HTERT RPE-1 (cell line): ENCODE results near the gene ECEL1.
"Not testable (repeated sequence)": the region's sequence is repeated elsewhere in the genome, so short reads cannot be mapped to it uniquely, and the experiment has no call there.

Experiments used
- in situ Hi-C: fragments of 300-500 bp; cut with MboI; formaldehyde crosslinking; loops from 4 replicates; pipeline ENCODE4 v1.14.3; 2020; ENCODE audit warnings: low sequenced_read_pairs

ECEL1 gene, protein sequence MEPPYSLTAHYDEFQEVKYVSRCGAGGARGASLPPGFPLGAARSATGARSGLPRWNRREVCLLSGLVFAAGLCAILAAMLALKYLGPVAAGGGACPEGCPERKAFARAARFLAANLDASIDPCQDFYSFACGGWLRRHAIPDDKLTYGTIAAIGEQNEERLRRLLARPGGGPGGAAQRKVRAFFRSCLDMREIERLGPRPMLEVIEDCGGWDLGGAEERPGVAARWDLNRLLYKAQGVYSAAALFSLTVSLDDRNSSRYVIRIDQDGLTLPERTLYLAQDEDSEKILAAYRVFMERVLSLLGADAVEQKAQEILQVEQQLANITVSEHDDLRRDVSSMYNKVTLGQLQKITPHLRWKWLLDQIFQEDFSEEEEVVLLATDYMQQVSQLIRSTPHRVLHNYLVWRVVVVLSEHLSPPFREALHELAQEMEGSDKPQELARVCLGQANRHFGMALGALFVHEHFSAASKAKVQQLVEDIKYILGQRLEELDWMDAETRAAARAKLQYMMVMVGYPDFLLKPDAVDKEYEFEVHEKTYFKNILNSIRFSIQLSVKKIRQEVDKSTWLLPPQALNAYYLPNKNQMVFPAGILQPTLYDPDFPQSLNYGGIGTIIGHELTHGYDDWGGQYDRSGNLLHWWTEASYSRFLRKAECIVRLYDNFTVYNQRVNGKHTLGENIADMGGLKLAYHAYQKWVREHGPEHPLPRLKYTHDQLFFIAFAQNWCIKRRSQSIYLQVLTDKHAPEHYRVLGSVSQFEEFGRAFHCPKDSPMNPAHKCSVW

DNA sequence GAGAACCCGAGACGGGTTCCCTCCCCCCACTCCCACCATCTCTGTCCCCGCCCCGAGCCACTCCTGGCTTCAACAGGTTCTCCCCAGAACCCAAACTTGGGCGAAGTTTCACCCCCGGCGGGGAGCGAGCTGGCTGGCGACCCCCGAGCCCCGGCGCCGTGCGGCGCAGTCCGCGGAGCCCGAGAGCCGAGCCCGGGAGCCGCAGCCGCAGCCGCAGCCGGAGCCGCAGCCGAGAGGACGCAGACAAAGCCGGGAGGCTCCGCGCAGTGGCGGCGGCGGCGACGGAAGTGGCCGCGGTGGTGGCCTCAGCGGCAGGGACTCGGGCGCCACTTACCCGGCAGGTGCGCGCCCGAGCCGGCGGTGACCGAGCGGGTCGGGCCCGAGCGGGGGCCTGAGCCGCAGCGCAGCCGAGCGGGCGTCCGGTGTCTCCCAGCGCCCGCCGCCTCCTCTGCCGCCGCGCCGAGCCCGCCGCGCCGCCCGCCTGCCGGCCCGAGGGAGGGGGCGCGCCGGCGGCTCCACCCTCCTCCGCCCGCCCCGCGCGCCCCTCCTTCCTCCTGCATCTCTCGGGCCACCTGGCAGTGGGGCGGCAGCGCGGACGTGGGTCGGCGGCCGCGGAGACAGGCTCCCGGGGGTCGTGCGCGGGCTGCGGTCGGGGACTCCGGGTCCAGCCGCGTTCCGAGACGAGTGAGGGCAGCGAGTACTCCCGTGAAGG, at the start of gene ECEL1:
TSS of gene ECEL1 (minus strand) at position 450 of the 712 bp plus-strand sequence. CDS start 1,181 bp downstream, outside the sequence.
- in situ Hi-C loops: no loop called here

DNA sequence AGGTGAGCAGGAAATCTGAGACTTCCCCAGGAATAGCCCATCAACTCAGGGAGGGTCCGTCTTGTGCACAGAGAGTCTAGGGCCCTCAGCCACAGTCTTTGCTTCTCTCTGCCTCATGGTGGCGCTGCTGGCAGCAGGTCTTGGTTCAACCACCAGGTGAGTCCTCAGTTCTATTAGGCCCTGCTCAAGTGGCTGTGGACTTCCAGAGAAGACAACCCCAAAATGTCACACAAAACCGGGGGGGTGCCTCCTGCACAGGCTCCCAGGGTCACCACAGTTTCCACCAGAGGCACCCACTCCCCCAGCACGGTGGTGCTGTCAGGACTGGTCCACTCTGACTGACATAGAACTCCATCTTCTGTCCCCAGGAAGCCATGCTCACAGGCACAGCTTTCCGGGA, 49.4 kb upstream of the ECEL1 start:
- in situ Hi-C loops: no loop called here

DNA sequence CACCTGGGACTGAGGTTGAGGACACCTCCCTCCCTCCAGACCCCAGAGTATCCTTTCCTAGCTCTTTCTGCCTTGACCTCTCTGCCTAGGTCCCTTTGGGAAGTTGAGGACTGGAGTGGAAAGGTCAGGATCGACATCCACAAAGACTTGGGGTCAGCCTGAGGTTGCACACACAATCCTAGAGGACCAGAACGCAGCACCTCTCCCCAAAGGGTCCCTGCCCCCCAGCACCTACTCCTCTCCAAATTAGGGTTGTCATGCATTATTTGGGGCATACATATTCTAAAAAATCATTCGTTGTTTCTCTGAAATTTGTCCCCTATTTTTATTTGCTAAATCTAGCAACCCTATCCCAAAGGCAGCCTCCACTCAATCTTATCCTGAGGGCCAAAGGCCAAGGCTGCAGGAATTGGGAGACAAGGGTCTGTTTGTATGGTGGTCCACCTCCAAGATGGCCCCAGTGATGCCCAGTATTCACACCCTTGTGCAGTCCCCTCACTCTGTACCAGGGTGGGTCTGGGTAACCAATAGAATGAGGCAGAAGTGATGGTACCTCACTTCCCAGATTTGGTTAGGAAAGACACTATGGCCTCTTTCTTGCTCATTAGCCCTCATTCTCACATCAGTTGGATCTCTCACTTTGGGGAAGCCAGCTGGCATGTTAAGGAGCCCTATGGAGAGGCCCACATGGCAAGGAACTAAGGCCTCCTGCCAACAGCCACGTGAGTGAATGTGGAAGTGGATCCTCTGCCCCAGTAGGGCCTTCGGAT, 48.3 kb upstream of the ECEL1 start:
- in situ Hi-C loops: no loop called here

DNA sequence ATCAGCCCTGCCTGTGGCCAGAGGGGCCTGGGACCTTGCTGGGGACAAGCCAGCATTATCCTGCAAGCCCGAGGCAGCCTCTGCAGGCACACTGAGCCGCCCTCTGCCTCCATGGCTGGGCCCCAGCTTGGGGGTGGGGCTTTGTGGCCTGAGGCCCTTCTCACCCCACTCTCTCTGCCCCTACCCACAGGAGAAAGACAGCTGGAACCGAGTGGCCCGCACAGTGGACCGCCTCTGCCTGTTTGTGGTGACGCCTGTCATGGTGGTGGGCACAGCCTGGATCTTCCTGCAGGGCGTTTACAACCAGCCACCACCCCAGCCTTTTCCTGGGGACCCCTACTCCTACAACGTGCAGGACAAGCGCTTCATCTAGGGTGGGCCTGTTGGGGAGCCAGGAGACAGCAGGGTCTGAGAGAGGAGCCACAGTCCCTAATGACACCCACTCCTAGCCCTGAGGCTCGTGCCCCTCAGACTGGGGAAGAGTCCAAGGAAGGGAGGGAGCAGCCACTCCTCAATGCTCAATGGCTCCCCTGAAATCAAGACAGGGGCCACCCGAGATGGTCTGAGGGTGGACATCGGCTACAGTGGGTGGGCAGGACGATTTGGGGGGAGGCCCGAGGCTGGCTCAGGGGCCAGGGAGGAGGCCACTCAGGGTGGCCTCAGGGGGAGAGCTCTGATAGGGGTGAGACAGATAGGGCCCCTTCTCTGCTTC, 47.5 kb upstream of the ECEL1 start:
- in situ Hi-C loops: no loop called here

DNA sequence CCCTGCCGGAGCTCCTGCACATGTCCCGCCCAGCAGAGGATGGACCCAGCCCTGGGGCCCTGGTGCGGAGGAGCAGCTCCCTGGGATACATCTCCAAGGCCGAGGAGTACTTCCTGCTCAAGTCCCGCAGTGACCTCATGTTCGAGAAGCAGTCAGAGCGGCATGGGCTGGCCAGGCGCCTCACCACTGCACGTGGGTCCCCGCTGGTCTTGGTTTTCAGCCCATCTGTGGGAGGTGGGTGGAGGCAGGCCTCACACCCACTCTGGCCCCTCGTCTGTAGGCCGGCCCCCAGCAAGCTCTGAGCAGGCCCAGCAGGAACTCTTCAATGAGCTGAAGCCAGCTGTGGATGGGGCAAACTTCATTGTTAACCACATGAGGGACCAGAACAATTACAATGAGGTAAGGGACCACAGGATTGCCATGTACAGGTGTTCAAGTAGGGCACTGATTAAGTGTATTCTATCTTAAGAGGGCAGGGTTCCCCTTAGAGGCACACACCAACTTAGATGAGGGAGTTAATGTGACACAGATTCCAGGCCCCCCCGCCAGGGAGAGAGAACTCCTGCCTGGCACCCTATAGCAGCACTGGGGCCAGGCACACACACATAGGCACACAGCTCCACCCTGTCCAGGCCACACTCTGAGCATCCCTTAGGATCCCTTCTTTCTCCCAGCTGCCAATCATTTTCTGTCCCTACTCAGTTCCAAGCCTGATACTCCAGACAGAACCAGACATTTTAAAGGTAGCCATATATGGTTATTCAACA, 46.5 kb upstream of the ECEL1 start:
- in situ Hi-C loops: no loop called here

DNA sequence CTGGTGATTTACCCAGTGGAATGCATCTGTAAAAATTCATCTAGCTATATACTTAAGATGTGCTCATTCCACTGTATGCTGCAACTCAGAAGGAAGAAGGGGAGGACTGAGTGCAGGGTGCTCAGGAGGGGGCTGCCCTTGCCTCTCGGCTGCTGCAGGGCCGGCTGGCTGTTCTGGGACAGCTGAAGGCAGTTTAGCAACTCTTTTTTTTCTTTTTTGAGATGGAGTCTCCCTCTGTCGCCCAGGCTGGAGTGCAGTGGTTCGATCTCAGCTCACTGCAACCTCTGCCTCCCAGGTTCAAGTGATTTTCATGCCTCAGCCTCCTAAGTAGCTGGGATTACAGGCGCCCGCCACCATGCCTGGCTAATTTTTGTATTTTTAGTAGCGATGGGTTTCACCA, 45.2 kb upstream of the ECEL1 start:
- in situ Hi-C loops: not testable (repeated sequence)

DNA sequence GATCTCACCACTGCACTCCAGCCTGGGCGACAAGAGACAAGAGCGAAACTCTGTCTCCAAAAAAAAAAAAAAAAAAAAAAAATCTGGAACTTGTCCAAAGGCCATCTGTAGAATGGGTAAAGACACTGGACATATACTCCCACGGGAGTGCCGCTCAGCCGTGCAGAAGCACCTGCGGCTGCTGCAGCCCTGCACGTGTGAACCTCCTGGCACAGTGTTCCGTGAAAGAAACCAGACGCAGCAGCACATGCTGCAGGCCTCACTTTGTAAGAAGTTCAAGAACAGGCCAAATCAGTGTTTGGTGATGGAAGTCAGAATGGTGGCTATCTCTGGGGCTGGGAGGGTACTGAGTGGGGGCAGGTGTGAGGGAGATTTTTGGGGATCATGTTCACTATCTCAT, 44.8 kb upstream of the ECEL1 start:
- in situ Hi-C loops: no loop called here

DNA sequence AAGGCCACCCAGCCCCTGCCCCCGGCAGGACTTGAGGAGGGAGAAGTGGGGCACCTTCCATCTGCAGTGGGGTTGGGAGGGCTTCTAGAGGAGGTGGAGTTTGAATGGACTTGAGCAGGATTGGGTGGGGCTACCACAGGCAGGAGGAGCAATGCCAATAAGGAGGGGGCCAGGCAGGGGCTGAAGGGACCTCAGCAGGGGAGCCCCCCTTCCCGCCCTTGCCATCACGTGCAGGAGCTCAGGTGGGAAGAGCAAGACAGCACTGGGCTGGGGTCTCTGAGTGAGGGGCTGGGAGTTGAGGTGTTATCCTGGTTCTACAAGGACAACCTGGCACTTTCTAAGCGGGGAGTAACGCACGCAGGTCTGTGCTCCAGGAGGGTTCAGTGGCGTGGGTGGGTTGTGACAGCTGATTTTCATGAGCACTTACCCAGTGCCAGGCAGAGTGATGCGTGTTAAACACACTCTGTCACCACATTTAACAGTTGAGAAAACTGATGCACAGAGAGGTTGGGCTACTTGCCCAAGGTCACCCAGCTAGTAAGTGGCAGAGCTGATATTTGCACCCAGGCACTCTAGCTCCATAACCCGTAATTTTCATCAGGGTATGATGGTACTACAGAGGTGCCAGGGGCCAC, 43.1 kb upstream of the ECEL1 start:
- in situ Hi-C loops: no loop called here

DNA sequence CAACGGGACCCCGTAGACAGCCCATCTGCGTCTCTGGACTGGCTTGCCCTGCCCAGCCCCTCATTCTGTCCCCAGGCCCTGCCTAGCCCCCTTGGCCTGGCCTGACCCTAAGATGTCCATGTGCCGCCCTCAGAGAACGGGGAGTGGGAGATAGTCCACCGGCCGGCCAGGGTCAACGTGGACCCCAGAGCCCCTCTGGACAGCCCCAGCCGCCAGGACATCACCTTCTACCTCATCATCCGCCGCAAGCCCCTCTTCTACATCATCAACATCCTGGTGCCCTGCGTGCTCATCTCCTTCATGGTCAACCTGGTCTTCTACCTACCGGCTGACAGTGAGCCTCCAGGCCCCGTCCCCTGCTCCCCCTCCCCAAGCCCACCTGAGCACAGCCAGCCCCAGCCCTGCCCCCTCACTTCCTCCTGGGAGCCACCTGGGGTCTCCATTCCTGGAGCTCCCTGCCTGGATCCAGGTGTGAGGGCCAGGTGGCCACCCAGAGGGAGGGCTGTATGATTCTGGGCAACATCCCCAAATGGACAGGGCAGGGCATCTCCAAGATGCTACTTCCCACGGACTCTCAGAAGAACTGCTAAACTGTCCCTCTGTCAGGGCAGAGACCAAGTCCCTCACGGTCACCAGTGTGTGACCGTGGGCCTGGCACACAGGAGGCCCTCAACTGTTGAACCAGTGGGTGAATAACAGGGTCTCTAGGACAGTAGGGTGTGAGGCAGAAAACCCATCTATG, 42.3 kb upstream of the ECEL1 start:
- in situ Hi-C loops: no loop called here

DNA sequence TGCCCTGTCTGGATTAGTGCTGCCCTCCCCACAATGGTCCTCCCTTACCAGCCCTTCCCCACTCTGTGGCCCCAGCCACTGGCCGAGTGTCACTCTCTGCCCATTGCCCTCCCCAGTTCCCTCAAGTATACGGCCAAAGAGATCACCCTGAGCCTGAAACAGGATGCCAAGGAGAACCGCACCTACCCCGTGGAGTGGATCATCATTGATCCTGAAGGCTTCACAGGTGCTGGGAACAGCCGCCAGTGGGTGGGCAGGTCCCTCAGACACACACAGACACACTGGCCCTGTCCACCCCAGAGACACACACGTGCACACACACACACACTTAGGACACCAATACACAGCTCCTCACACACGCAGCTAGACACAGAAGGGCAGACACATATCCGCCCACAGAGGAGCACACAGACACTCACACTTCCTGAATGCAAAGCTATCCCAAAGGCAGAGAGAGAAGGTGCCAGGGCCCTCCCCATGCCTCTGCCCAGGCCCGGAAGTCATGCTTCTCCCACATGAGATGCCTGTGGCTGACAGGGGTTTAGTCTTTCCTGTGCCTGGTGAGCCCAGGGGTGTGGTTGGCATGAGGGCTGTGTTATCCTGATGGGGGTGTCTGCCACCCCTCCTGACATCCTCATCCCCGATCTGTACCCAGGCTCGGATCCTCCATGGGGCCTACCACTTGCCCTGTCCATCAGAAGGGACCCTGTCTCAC, 41.3 kb upstream of the ECEL1 start:
- in situ Hi-C loops: no loop called here

DNA sequence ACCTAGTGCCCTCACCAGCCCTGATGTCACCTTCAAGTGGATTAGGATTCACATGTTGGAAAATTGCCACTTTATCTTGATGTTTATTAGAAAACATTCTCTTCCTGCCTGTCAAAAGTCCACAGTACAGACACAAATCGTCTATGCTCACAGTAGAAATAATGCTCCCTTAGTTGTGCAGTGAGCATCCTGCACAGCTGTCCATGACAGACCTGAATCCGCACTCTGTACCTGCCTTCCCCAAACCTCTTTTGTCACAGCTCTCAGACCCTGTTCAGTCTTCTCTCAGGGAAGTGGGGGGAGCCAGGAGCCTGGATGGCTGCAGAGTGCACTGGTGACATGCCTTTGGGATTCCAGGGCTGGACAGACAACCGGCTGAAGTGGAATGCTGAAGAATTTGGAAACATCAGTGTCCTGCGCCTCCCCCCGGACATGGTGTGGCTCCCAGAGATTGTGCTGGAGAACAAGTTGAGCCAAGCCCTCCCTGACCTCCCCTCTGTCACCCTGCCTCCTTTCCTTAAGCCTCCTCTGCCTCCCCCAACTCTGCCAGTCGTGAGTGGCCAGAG, 40.4 kb upstream of the ECEL1 start:
- in situ Hi-C loops: no loop called here

DNA sequence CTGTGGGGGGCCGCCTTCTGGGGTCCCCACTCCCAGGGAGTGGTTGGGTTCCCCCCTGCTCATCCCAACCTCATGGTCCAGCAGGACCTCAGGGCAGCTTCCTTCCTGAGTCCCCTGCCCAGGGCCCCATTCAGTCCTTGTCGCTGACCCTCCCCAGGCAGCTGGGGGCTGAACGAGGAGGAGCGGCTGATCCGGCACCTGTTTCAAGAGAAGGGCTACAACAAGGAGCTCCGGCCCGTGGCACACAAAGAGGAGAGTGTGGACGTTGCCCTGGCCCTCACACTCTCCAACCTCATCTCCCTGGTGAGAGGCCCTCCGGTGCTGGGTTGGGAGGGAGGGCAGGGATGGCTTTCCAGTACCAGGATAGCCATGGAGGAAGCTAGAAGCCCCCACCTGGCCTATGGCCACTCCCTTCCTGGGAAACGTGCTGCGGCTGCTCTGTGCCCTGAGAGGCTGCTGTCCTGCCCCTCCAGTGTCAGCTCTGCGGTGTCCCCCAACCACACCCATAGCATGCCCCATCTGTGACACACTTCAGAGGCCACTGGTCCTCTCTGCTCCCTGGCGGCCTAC, 38.8 kb upstream of the ECEL1 start:
- in situ Hi-C loops: no loop called here

DNA sequence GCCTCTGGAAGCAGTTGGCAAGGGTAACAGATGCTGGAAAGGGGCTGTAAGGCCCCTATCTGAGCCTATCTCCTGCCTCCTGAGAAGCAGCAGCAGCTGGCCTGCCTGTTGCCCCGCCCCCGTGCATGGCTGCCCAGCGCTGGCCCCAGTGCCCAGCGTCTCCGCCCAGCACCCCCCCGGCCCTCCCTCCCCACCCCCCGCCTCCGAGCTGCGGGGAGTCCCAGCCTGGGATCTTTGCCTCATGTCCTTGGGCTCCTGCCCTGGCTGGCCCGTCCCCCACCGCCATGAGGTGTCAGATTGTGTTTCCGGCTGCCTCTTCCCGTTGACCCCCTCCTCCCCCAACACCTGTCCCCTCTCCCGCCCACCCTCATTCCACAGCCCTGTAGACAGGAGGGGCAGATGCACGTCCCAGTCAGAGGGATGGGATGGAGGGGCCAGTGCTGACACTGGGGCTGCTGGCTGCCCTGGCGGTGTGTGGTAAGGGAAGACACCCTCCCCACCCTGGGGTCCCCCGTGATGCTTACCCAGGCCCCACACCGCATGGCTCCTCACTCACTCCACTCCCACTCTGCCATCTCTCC, 38.2 kb upstream of the ECEL1 start, which contains the start of gene CHRND:
TSS of gene CHRND (plus strand) at position 370 of the 581 bp plus-strand sequence. CDS start at position 426, 56 bp downstream.
- in situ Hi-C loops: no loop called here

DNA sequence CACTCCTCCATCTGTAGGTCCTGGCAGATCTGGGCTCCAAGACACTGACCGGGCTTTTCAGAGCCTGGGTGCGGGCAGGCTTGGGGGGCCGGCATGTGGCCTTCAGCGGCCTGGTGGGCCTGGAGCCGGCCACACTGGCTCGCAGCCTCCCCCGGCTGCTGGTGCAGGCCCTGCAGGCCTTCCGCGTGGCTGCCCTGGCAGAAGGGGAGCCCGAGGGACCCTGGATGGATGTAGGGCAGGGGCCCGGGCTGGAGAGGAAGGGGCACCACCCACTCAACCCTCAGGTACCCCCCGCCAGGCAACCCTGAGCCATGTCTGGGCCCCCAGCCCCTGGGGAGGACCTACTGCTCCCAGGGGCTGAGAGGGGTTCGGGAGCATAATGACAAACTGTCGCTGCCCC, 37.6 kb upstream of the ECEL1 start:
- in situ Hi-C loops: no loop called here

DNA sequence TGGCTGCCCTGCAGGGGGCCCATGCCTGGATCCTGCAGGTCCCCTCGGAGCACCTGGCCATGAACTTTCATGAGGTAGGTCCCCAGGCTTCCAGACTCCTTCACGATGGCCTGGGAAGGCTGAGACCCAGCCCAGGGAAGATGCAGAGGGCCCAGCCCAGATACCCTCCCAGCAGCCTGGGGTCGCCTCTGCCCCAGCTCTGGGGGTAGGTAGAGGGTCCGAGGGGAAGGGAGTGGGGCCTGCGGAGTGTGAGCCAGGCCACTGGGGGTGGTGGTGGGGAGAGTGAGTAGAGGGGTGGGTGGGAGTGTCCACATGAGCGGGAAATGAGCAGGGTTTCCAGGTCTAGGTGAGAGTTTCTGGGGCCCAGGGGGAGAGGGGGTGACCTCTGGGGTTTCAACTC, 37.1 kb upstream of the ECEL1 start:
- in situ Hi-C loops: no loop called here
